Spinal cord (tissue), 10 donors: ENCODE results near the gene RAC2. TPM values are rescaled to one million over a fixed set of nuclear protein-coding genes. Genes with fewer than 3 reads are reported as not detected.

Experiments used
- DNase-seq, 6 donors: peaks; one replicate each; pipeline versions ENCODE4 v3.0.0 to v3.0.0-alpha.2; 2013 to 2015; ENCODE audit warnings: low spot score in 6 of 6, low read depth in 4 of 6
- H3K27ac ChIP-seq: one replicate; pipeline ENCODE4 v1.5.1; 2013; ENCODE audit warnings: low read depth, low read length, control low read depth
- H3K27me3 ChIP-seq: one replicate; pipeline ENCODE4 v1.6.1; 2013; ENCODE audit warnings: low read length; ENCODE audit not compliant: control insufficient read depth, insufficient read depth
- H3K36me3 ChIP-seq: one replicate; pipeline ENCODE4 v1.6.1; 2013; ENCODE audit warnings: low read length; ENCODE audit not compliant: control insufficient read depth, insufficient read depth
- H3K4me1 ChIP-seq: one replicate; pipeline ENCODE4 v1.6.1; 2013; ENCODE audit warnings: low read length; ENCODE audit not compliant: control insufficient read depth, insufficient read depth
- H3K4me3 ChIP-seq: one replicate; pipeline ENCODE4 v1.5.1; 2013; ENCODE audit warnings: low read depth, low read length, control low read depth
- H3K9me3 ChIP-seq: one replicate; pipeline ENCODE4 v1.6.1; 2013; ENCODE audit warnings: low read length; ENCODE audit not compliant: control insufficient read depth, insufficient read depth
- WGBS: methylation state at CpG from one replicate; pipeline ENCODE4 v1.1.5; 2013; ENCODE audit warnings: missing lambda C conversion rate; ENCODE audit not compliant: insufficient coverage; 5-methylcytosine and 5-hydroxymethylcytosine counted together
- polyA plus RNA-seq, 2 donors: library from polyadenylated mRNA; unstranded; fragments of 120-200 nt; gene quantifications; one replicate each; pipeline ENCODE4 v1.2.1, GENCODE V29; 2013; ENCODE audit not compliant: insufficient read length in 2 of 2
- total RNA-seq, 2 donors: library from RNA; depleted of rRNA in 1 of 2; stranded (reverse); fragments of 120-200 nt in 1 of 2; fragments of >200 nt in 1 of 2; gene quantifications; one replicate each; pipeline versions ENCODE4 v1.2.3 to v1.2.4, GENCODE V29; 2013 to 2014
- donor health status: healthy.

The RAC2 gene
- total and polyA plus RNA-seq, 4 donors = 2.1 to 4.8 (median 2.7) TPM

GRCh38 chr22:37267661-37268413, 23.8 kb upstream of the RAC2 start:
- Histone ChIP-seq H3K27me3 (no peaks in the 10 kb centered on the region), H3K4me1 (peaks cover 8% of the 10 kb centered on the region), H3K36me3 (no peaks in the 10 kb centered on the region), H3K27ac (no peak overlapping the region), H3K9me3 (peaks cover 5% of the 10 kb centered on the region), H3K4me3 (no peak overlapping the region)
- 81% methylated on average over 7 of the region's 11 CpGs for WGBS
- no peak for DNase-seq

GRCh38 chr22:37267135-37267587, 23.1 kb upstream of the RAC2 start:
- peaks cover 8% of the 10 kb centered on the region for H3K4me1 ChIP-seq
- no peaks in the 10 kb centered on the region for H3K36me3 ChIP-seq
- H3K4me3 ChIP-seq = peak overlapping the region; percentile 41
- peaks cover 5% of the 10 kb centered on the region for H3K9me3 ChIP-seq
- no peak overlapping the region for H3K27ac ChIP-seq
- 0% methylated on average over 15 of the region's 22 CpGs for WGBS
- peak in 2 of 6 donors; percentile 69 to 70 for DNase-seq
- H3K27me3 ChIP-seq = no peaks in the 10 kb centered on the region

GRCh38 chr22:37266581-37267134, 22.6 kb upstream of the RAC2 start:
- 55% methylated on average over 17 of the region's 18 CpGs for WGBS
- H3K36me3 ChIP-seq = no peaks in the 10 kb centered on the region
- no peak overlapping the region for H3K4me3 ChIP-seq
- H3K9me3 ChIP-seq = peaks cover 5% of the 10 kb centered on the region
- H3K27me3 ChIP-seq = no peaks in the 10 kb centered on the region
- H3K4me1 ChIP-seq = peaks cover 8% of the 10 kb centered on the region
- H3K27ac ChIP-seq = no peak overlapping the region
- no peak for DNase-seq

GRCh38 chr22:37263966-37264887, 20.2 kb upstream of the RAC2 start:
- Histone ChIP-seq H3K27ac (no peak overlapping the region), H3K4me3 (no peak overlapping the region), H3K4me1 (peaks cover 23% of the 10 kb centered on the region), H3K27me3 (peaks cover 5% of the 10 kb centered on the region), H3K9me3 (peaks cover 5% of the 10 kb centered on the region), H3K36me3 (no peaks in the 10 kb centered on the region)
- DNase-seq = no peak
- 79% methylated on average over 7 of the region's 10 CpGs for WGBS

GRCh38 chr22:37262346-37262745, 18.3 kb upstream of the RAC2 start:
- no peak for DNase-seq
- peaks cover 28% of the 10 kb centered on the region for H3K4me1 ChIP-seq
- no peak overlapping the region for H3K4me3 ChIP-seq
- no peaks in the 10 kb centered on the region for H3K36me3 ChIP-seq
- H3K9me3 ChIP-seq = peaks cover 5% of the 10 kb centered on the region
- H3K27ac ChIP-seq = no peak overlapping the region
- peaks cover 7% of the 10 kb centered on the region for H3K27me3 ChIP-seq
- WGBS = 89% methylated on average over 2 of the region's 5 CpGs

GRCh38 chr22:37260901-37261336, 16.9 kb upstream of the RAC2 start:
- H3K36me3 ChIP-seq = no peaks in the 10 kb centered on the region
- 31% methylated on average over 14 of the region's 14 CpGs for whole genome bisulfite sequencing
- peaks cover 21% of the 10 kb centered on the region for H3K4me1 ChIP-seq
- peaks cover 5% of the 10 kb centered on the region for H3K9me3 ChIP-seq
- no peak overlapping the region for H3K27ac ChIP-seq
- H3K27me3 ChIP-seq = peaks cover 7% of the 10 kb centered on the region
- peak in 2 of 6 donors; percentile 66 to 83 for DNase-seq
- no peak overlapping the region for H3K4me3 ChIP-seq

- Histone ChIP-seq H3K4me1 (peaks cover 21% of the 10 kb centered on the region), H3K36me3 (no peaks in the 10 kb centered on the region), H3K27ac (no peak overlapping the region), H3K27me3 (peaks cover 7% of the 10 kb centered on the region), H3K9me3 (peaks cover 5% of the 10 kb centered on the region), H3K4me3 (no peak overlapping the region)
- WGBS = 53% methylated on average over 14 of the region's 15 CpGs
- peak in 2 of 6 donors; percentile 18 to 84 for DNase-seq
Measured at GRCh38 chr22:37260155-37260795, 16.2 kb upstream of the RAC2 start.

- H3K27me3 ChIP-seq = peaks cover 7% of the 10 kb centered on the region
- H3K36me3 ChIP-seq = no peaks in the 10 kb centered on the region
- no peak overlapping the region for H3K4me3 ChIP-seq
- H3K9me3 ChIP-seq = peaks cover 5% of the 10 kb centered on the region
- H3K4me1 ChIP-seq = peaks cover 21% of the 10 kb centered on the region
- 1% methylated on average over 20 of the region's 23 CpGs for WGBS
- peak in 4 of 6 donors; percentile 20 to 91 (median 54) for DNase-seq
- H3K27ac ChIP-seq = no peak overlapping the region
Measured at GRCh38 chr22:37259540-37260029, 15.5 kb upstream of the RAC2 start.
